Coronary artery (tissue), 2 donors: ENCODE results near the gene HS1BP3.
A peak's percentile ranks its signal among the peaks of the same experiment; 100 is the strongest.

Source experiments
- DNase-seq: peaks from one replicate; pipeline ENCODE4 v3.0.0-alpha.2; 2017; ENCODE audit warnings: low spot score
- H3K27ac ChIP-seq, 2 donors: fragments of 200-600 bp; sonication (generic); one replicate each; pipeline ENCODE4 v1.5.1; 2016 to 2019
- H3K4me3 ChIP-seq: fragments of 200-600 bp; sonication (generic); 2 replicates; pipeline ENCODE4 v1.5.1; 2016; ENCODE audit warnings: mild to moderate bottlenecking, moderate library complexity
- TF ChIP-seq, protein P1 (sequence below): fragments of 200-600 bp; sonication (generic); IDR thresholded peaks from one replicate; pipeline ENCODE4 v1.5.1; 2019; ENCODE audit warnings: antibody characterized with exemption

HS1BP3 gene

GRCh38 chr2:20633794-20634506 lies 16.9 kb downstream of the HS1BP3 start:
- H3K4me3 ChIP-seq, result no peak overlapping the region
- peak overlapping the region; percentile 94 to 96 for H3K27ac ChIP-seq

DNA sequence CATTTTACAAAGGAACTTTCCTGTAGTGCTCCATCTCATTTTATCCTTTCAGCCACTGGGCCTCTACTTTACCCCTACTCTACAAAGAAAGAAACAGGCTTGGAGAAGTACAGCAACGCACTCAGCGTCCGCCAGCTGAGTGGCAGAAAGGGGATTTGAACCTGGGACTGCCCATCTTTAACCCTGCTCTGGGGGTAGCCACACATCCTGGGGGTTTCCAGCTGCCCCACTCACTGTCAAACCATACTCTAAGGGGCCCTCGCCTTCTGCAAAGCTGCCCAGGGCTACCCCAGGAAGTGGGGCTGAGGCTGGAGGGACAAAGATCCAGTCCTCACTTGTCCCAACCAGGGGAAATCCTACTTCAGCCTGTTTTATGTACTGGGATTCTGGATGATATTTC lies 17.9 kb downstream of the HS1BP3 start:
- Histone ChIP-seq H3K27ac (peak overlapping the region; percentile 54 to 96), H3K4me3 (no peak overlapping the region)
- no peak for DNase-seq
- TF ChIP-seq, protein P1, sequence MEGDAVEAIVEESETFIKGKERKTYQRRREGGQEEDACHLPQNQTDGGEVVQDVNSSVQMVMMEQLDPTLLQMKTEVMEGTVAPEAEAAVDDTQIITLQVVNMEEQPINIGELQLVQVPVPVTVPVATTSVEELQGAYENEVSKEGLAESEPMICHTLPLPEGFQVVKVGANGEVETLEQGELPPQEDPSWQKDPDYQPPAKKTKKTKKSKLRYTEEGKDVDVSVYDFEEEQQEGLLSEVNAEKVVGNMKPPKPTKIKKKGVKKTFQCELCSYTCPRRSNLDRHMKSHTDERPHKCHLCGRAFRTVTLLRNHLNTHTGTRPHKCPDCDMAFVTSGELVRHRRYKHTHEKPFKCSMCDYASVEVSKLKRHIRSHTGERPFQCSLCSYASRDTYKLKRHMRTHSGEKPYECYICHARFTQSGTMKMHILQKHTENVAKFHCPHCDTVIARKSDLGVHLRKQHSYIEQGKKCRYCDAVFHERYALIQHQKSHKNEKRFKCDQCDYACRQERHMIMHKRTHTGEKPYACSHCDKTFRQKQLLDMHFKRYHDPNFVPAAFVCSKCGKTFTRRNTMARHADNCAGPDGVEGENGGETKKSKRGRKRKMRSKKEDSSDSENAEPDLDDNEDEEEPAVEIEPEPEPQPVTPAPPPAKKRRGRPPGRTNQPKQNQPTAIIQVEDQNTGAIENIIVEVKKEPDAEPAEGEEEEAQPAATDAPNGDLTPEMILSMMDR, result no peak

More at GRCh38 chr2:20633794-20634506, 16.9 kb downstream of the HS1BP3 start:
- DNase-seq, result peak; percentile 85
- TF ChIP-seq, protein P1, result no peak

DNA sequence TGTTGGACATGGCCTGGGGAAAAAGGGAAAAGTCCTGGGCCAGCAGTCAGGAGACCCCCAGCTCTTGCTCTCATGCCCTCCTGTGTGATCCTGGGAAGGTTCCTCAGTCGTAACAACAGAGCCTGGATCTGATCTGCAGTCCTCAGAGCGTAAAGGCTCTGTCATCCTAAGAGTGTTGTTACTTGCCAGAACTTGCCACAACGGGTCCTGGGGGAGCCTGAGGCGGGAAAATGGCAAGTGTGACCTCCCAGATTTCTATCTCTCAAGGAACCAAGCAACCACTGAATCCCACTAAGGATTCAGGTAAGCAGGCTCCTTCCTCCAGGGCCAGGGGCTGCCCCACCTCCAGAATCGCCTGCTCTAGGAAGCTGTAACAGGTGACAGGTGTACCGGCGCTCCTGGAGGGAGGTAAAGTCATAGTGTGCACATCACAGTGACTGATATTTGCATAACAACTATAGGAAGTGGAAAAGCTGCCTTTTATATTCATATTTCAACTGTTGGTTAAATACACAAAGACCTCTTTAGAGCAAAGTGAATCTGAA lies 18.4 kb downstream of the HS1BP3 start:
- no peak for DNase-seq
- Histone ChIP-seq H3K27ac (peak overlapping the region; percentile 54 to 96), H3K4me3 (no peak overlapping the region)
- TF ChIP-seq, protein P1, result no peak

GRCh38 chr2:20631617-20632307 lies 19.1 kb downstream of the HS1BP3 start:
- H3K27ac ChIP-seq, result peak overlapping the region in 1 of 2 donors; percentile 96
- H3K4me3 ChIP-seq, result no peak overlapping the region
- no peak for DNase-seq
- TF ChIP-seq, protein P1, result no peak

GRCh38 chr2:20630967-20631366 lies 19.9 kb downstream of the HS1BP3 start:
- no peak for DNase-seq
- TF ChIP-seq, protein P1, result no peak
- Histone ChIP-seq H3K27ac (no peak overlapping the region), H3K4me3 (no peak overlapping the region)

DNA sequence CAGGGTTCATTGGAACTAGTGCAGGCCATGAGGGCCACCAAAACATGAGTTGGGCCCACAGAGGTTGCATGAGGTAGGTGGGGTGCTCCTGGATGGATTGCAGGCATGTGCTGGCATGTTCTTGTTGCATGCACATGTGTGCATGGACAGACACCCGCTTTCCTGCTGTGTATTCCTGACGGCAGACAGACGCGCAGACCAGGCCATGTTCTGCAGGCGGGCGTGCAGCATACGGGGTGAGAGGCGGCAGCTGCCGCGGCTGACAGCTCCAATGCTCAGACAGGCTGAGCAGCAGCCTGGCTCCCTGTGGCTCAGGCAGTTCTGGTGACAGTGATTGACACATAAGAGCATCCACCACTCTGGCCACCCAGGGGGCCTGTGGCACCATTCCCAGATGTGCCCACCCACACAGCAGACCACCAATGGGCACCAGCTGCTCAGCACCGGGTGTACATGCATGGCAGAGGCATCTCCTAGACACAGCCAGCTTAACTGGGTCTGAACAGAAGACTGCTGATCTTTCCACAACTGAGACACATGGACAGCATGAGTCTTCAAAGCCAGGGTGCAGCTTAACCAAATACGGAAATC lies 21.2 kb downstream of the HS1BP3 start:
- DNase-seq, result no peak
- H3K4me3 ChIP-seq, result no peak overlapping the region
- H3K27ac ChIP-seq, result no peak overlapping the region
- TF ChIP-seq, protein P1, result no peak
